ENCODE data around the gene BAIAP2L1. TPM values are rescaled to one million over a fixed set of nuclear protein-coding genes. Genes with fewer than 3 reads are reported as not detected.

The BAIAP2L1 gene
- total RNA-seq, 4 donors from 2014 or later: 15.3 to 28.2 (median 19.8) TPM

GRCh38 chr7:98346515-98347069, 54.3 kb downstream of the BAIAP2L1 start:
- WGBS, 2 donors: 84 to 86% methylated on average over 7 of the region's 7 CpGs
- TF ChIP-seq POLR2A (IDR thresholded peaks at IDR 0.05): no peak
- TF ChIP-seq, protein P1, sequence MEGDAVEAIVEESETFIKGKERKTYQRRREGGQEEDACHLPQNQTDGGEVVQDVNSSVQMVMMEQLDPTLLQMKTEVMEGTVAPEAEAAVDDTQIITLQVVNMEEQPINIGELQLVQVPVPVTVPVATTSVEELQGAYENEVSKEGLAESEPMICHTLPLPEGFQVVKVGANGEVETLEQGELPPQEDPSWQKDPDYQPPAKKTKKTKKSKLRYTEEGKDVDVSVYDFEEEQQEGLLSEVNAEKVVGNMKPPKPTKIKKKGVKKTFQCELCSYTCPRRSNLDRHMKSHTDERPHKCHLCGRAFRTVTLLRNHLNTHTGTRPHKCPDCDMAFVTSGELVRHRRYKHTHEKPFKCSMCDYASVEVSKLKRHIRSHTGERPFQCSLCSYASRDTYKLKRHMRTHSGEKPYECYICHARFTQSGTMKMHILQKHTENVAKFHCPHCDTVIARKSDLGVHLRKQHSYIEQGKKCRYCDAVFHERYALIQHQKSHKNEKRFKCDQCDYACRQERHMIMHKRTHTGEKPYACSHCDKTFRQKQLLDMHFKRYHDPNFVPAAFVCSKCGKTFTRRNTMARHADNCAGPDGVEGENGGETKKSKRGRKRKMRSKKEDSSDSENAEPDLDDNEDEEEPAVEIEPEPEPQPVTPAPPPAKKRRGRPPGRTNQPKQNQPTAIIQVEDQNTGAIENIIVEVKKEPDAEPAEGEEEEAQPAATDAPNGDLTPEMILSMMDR (IDR thresholded peaks at IDR 0.05): no peak
- Histone ChIP-seq H3K4me1 (no peaks in the 10 kb centered on the region), H3K36me3 (no peaks in the 10 kb centered on the region), H3K9me3 (no peaks in the 10 kb centered on the region), H3K4me3 (replicated peaks in 1 of 3) (no peak overlapping the region), H3K27me3 (no peaks in the 10 kb centered on the region), H3K27ac (no peak overlapping the region)
- no peak for DNase-seq
- intact Hi-C loops (cut with DNase I): no loop called here

GRCh38 chr7:98341106-98341505, 59.8 kb downstream of the BAIAP2L1 start:
- H3K27me3 ChIP-seq: no peaks in the 10 kb centered on the region
- no peak overlapping the region for H3K4me3 ChIP-seq (replicated peaks in 1 of 3)
- 86% methylated on average over 3 of the region's 3 CpGs for WGBS, 2 donors
- H3K9me3 ChIP-seq: no peaks in the 10 kb centered on the region
- intact Hi-C loops (cut with DNase I): no loop called here
- H3K27ac ChIP-seq: no peak overlapping the region
- no peak for DNase-seq
- no peaks in the 10 kb centered on the region for H3K4me1 ChIP-seq
- TF ChIP-seq, protein P1 (IDR thresholded peaks at IDR 0.05): no peak
- TF ChIP-seq POLR2A (IDR thresholded peaks at IDR 0.05): no peak
- H3K36me3 ChIP-seq: no peaks in the 10 kb centered on the region

DNA sequence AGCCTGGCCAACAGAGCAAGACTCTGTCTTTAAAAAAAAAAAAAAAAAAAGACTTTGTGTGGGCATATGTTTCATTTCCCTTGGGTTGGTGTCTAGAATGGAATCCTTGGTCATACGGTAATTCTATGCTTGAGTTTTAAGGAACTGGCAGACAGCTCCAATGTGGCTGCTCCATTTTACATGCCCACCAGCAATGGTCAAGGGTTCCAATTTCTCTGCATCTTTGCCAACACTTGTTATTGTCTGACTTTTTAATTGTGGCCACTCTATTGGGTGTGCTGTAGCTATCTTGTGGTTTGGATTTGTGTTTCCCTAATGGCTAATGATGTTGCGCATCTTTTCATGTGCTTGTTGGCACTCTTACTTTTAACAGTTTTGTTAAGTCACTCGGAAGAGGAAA, 61.8 kb downstream of the BAIAP2L1 start:
- H3K27me3 ChIP-seq: no peaks in the 10 kb centered on the region
- DNase-seq: no peak
- H3K27ac ChIP-seq: no peak overlapping the region
- H3K9me3 ChIP-seq: no peaks in the 10 kb centered on the region
- intact Hi-C loops (cut with DNase I): no loop called here
- H3K36me3 ChIP-seq: no peaks in the 10 kb centered on the region
- H3K4me3 ChIP-seq (replicated peaks in 1 of 3): no peak overlapping the region
- TF ChIP-seq POLR2A (IDR thresholded peaks at IDR 0.05): no peak
- TF ChIP-seq, protein P1 (IDR thresholded peaks at IDR 0.05): no peak
- 97 to 98% methylated on average over 3 of the region's 3 CpGs for WGBS, 2 donors
- peaks cover 0 to 4% of the 10 kb centered on the region in 2 donors for H3K4me1 ChIP-seq

DNA sequence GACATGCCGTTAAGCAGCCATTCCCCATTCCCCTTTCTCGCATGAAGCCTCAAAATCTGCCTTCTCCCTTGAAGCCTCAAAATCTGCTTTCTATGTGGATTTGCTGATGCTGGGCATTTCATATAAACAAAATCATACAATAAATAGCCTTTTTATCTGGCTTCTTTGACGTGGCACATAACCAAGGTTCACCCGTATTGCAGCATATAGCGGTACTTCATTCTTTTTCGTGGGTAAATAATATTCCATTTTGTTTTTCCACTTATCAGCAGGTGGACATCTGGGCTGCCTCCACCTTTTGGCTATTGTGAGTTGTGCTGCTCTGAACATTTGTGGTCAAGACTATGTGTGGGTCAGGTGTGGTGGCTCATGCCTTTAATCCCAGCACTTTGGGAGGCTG, 62.4 kb downstream of the BAIAP2L1 start:
- H3K36me3 ChIP-seq: no peaks in the 10 kb centered on the region
- peaks cover 0 to 4% of the 10 kb centered on the region in 2 donors for H3K4me1 ChIP-seq
- no peak overlapping the region for H3K4me3 ChIP-seq (replicated peaks in 1 of 3)
- 96 to 97% methylated on average over 6 of the region's 6 CpGs for WGBS, 2 donors
- no peak for DNase-seq
- intact Hi-C loops (cut with DNase I): no loop called here
- no peaks in the 10 kb centered on the region for H3K27me3 ChIP-seq
- TF ChIP-seq, protein P1 (IDR thresholded peaks at IDR 0.05): no peak
- no peak for TF ChIP-seq POLR2A (IDR thresholded peaks at IDR 0.05)
- no peaks in the 10 kb centered on the region for H3K9me3 ChIP-seq
- no peak overlapping the region for H3K27ac ChIP-seq

- intact Hi-C loops (cut with DNase I): no loop called here
- Histone ChIP-seq H3K36me3 (no peaks in the 10 kb centered on the region), H3K4me3 (replicated peaks in 1 of 3) (no peak overlapping the region), H3K9me3 (no peaks in the 10 kb centered on the region), H3K27me3 (no peaks in the 10 kb centered on the region), H3K4me1 (peaks cover 0 to 4% of the 10 kb centered on the region in 2 donors), H3K27ac (no peak overlapping the region)
- TF ChIP-seq POLR2A (IDR thresholded peaks at IDR 0.05): no peak
- TF ChIP-seq, protein P1 (IDR thresholded peaks at IDR 0.05): no peak
- no peak for DNase-seq
- WGBS, 2 donors: 90 to 93% methylated on average over 8 of the region's 8 CpGs
Measured at GRCh38 chr7:98335411-98335977, 65.4 kb downstream of the BAIAP2L1 start.

Measured in thyroid gland (tissue), 4 donors.